Measurements from ENCODE around the gene EIF4G1.
"Not testable (repeated sequence)": the region's sequence is repeated elsewhere in the genome, so short reads cannot be mapped to it uniquely, and the experiment has no call there.

Gene EIF4G1

DNA sequence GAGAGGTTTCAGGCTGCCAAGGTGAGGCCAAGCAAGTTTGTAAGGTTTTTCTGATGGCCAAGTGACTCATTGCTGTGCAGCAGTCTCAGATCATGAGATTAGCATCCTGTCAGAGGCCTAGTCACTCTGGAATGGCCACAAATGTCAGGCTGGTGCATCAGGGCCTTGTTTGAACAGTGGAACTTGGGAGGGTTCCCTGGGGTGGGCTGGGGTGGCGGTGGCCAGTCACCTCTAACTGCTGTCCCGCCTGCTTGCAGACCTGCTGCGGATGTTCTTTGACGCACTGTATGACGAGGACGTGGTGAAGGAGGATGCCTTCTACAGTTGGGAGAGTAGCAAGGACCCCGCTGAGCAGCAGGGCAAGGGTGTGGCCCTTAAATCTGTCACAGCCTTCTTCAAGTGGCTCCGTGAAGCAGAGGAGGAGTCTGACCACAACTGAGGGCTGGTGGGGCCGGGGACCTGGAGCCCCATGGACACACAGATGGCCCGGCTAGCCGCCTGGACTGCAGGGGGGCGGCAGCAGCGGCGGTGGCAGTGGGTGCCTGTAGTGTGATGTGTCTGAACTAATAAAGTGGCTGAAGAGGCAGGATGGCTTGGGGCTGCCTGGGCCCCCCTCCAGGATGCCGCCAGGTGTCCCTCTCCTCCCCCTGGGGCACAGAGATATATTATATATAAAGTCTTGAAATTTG lies 20.2 kb downstream of the EIF4G1 start:
- peak; percentile 35 for DNase-seq

DNA sequence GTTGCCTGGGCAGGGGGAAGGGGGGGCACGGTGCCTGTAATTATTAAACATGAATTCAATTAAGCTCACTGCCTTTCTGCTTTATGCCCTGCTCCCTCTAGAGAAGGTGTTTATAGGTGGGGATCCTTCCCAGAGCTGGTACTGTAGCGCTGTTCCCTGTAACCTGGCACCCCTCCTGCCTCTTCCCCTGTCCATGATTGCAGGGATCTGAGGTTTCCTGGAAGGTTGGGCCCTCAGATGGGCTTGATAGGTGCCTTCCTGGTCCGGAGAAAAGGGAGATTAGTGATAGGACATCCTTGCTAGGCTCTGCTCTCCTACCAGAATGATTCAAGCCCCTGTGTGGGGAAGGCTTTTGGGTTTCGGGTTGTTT lies 20.9 kb downstream of the EIF4G1 start:
- DNase-seq, result no peak

DNA sequence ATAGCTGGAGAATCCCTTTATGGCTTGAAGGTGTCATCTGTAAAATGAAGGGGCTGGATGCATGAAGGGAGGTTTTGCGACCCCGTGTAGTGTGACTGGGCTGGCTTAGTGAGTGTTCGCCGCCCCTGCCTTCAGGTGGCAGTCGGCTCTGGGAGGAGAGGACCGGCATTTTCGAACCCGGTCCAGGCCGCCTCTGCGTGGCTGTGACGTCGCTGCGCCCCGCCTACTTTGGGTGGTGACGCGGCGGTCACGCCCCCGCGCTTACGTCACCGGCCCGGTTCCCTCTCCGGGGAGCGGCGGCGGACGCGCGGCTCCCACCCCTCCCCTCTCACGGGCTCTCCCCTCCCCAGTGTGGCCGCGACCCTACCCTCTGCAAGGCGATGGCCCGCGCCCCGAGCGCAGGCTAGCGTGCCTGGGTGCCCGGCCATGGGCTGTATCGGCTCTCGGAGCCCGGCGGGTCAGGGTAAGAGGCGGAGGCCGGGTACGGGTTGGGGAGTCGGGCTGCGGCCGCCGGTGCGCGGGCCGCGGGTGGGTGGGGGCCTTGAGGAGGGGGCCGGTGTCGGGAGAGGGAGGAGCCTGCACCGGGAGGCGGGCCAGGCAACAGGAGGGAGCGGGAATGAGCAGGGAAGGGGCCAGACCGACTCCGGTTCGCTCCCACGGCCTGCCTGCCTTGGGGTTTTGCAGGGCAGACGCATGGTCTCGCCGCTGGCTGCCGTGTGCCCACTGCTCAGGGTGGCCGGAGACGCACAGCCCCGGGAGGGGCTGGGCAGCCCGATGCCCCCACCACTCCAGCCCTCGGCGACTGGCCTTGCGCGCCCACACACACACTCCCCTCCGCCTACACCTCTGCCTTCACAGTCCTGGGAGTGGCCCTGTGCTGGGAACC lies 21.5 kb downstream of the EIF4G1 start:
- peak; percentile 77 for DNase-seq

GRCh38 chr3:184336547-184337398 lies 22.4 kb downstream of the EIF4G1 start:
- peak; percentile 62 for DNase-seq

- peak; percentile 24 for DNase-seq
Observed at GRCh38 chr3:184337399-184337714, 23.0 kb downstream of the EIF4G1 start, which contains the start of gene FAM131A. Gene FAM131A, plus strand, starts transcription at chr3:184337600. Its CDS starts 31 bp downstream, at chr3:184337631.

DNA sequence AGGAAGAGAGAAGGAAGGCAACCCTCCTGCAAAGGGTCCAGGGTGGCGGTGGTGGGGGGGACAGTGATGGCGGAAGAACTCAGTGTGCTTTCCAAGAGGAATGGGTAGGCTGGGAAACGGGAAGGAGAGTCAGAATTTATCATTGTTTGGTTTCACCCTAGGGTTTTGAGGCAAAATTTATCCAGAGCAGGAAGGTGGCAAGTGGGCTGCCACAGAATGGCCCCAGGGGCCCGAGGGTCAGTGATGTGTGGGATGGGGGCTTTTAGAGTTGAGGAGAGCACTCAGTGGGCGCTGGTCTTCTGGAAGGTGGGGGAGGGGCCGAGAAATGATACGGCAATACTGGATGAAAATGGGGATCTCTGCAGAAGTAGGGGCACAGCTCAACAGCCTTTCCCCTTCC lies 23.6 kb downstream of the EIF4G1 start:
- no peak for DNase-seq

DNA sequence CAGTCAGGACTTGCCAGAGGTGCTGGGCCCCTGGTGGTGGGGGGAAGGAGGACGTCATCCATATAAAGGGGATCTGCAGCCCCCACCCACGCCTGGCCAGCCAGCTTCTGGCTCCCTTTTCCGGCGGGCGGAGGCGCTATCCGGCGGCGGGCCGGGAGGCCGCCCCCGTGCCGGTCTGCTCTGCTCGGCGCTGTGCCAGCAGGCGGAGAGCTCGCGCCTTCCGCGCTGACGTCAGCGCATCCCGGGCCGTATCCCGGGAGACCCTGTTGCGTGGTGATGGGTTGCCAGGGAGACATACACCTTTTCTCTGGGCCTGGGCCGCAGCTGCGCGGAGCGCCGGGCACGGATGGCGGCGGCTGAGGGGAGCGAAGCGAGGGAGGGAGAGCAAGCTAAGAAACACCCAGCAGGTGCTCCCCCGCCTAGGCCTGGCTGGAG lies 24.1 kb downstream of the EIF4G1 start:
- DNase-seq, result peak; percentile 61

GRCh38 chr3:184339001-184339400 lies 24.6 kb downstream of the EIF4G1 start:
- no peak for DNase-seq

GRCh38 chr3:184339451-184340135 lies 25.2 kb downstream of the EIF4G1 start:
- not testable (repeated sequence) for DNase-seq

- no peak for DNase-seq
Observed at GRCh38 chr3:184341925-184342324, 27.5 kb downstream of the EIF4G1 start.

DNA sequence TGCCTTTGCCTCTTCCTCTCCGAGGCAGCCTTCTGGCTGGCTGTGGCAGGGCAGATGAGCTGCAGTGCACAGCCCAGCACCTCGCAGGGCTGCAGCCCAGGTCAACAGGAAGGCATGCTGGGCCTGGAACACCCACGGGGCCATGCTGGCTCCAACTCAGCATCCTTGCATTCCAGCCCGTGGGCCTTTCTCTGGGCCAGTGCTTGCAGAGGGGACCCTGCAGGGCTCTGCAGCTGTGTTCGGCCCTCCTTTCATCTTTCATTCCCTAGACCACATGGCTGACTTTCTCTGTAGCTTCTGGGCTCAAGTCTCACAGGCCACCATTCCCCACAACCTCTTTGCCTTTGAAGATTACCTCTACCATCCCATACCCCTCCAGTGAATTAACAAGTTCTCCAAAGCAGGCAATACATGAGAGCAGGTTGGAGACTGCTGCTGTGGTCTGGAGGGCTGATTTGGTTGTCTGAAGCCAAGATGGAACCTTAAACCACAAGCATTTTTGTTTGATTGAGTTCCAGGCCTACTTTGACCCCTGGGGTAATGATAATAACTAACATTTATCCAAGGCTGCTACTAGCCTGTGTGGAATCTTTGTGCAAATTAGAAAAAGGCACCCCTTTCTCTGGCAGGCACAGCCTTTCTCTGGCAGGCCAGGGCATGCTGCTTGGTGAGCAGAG lies 28.9 kb downstream of the EIF4G1 start:
- peak; percentile 58 for DNase-seq

GRCh38 chr3:184344579-184345316 lies 30.3 kb downstream of the EIF4G1 start:
- DNase-seq, result no peak

DNA sequence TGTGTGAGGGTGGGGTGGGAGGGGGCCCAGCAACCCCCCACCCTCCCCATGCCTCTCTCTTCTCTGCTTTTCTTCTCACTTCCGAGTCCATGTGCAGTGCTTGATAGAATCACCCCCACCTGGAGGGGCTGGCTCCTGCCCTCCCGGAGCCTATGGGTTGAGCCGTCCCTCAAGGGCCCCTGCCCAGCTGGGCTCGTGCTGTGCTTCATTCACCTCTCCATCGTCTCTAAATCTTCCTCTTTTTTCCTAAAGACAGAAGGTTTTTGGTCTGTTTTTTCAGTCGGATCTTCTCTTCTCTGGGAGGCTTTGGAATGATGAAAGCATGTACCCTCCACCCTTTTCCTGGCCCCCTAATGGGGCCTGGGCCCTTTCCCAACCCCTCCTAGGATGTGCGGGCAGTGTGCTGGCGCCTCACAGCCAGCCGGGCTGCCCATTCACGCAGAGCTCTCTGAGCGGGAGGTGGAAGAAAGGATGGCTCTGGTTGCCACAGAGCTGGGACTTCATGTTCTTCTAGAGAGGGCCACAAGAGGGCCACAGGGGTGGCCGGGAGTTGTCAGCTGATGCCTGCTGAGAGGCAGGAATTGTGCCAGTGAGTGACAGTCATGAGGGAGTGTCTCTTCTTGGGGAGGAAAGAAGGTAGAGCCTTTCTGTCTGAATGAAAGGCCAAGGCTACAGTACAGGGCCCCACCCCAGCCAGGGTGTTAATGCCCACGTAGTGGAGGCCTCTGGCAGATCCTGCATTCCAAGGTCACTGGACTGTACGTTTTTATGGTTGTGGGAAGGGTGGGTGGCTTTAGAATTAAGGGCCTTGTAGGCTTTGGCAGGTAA lies 31.1 kb downstream of the EIF4G1 start:
- DNase-seq, result peak; percentile 80

- DNase-seq, result no peak
Observed at GRCh38 chr3:184346480-184347190, 32.2 kb downstream of the EIF4G1 start.

- no peak for DNase-seq
Observed at GRCh38 chr3:184347321-184348056, 33.1 kb downstream of the EIF4G1 start.

GRCh38 chr3:184348057-184348382 lies 33.6 kb downstream of the EIF4G1 start:
- no peak for DNase-seq

DNA sequence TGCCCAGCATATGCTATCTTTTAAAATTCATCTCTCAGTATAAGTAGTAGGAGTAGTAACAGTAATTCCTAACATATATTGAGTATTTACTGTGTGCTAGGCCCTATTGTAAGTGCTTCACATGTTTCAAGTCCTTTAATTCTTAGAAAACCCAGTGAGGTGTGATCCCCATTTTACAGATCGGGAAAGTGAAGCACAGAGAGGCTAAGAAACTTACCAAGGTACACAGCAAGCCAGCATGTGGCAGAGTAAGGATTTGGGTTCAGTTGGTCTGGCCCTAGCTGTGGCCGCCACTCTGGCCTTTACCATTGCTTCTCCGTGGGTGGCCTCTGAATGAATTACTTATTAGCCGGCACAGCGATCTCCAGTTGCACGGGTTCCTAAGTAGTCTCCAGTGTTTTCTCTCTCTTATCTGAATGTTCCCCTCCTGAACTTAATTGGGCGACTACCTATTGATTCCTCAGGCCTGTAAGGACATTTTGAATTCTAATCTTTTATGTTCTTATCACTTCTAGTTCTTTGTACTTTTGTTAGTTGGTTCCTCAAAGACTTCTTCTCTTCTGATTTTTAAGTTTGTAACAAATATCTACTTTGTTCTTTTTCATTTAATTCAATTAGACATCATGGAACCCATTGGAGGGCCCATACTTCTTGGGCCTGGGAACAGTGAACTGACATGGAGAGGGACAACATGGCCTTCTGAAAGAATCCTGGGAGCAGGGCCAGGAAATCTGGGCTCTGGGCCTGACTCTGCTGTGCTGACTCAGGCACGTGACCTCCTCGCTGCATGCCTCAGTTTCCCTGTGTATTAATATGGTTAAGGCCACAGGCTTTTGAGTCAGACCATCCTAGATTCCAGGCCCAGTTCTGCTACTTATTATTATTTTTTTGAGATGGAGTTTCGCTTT lies 35.4 kb downstream of the EIF4G1 start:
- DNase-seq, result no peak

DNA sequence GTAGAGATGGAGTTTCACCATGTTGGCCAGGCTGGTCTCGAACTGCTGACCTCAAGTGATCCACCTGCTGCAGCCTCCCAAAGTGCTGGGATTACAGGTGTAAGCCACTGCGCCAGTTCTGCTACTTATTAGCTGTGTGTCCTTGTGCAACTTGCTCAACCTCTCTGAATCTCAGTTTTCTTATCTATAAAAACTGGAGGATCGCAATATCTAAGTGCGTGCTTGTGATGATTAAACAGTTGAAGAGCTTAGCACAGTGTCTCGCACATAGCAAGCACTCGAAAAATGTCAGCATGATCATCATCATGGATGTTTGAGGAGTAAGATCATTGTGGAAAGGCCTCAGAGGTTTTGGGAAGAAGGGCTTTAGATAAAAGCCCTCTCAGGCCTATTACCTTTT lies 36.2 kb downstream of the EIF4G1 start:
- DNase-seq, result peak; percentile 20
